ENCODE measurements around the gene ANKS4B. TPM values are rescaled to one million over a fixed set of nuclear protein-coding genes. Genes with fewer than 3 reads are reported as not detected.

ANKS4B gene
- total RNA-seq, 1 experiment from 2014 or later: 0.07 TPM

- TF ChIP-seq CTCF (IDR thresholded peaks at IDR 0.05) (no peak), ZBTB43 (CRISPR knock-in tag; IDR thresholded peaks at IDR 0.05) (no peak), AR (CRISPR knock-in tag; IDR thresholded peaks at IDR 0.05) (no peak), ETV6 (CRISPR knock-in tag; IDR thresholded peaks at IDR 0.05) (peak; percentile 52; the same call in 1 of the 2 replicates), ZNF281 (CRISPR knock-in tag; IDR thresholded peaks at IDR 0.05) (no peak), ATF6 (CRISPR knock-in tag; IDR thresholded peaks at IDR 0.05) (no peak), IRF2 (CRISPR knock-in tag; IDR thresholded peaks at IDR 0.05; ENCODE audit: borderline replicate concordance, low read depth) (no peak), GRHL2 (CRISPR knock-in tag; IDR thresholded peaks at IDR 0.05; ENCODE audit: insufficient replicate concordance, severe bottlenecking) (no peak), ZMAT4 (CRISPR knock-in tag; IDR thresholded peaks at IDR 0.05) (no peak), RORB (CRISPR knock-in tag; IDR thresholded peaks at IDR 0.05) (no peak), CDX4 (CRISPR knock-in tag; IDR thresholded peaks at IDR 0.05; ENCODE audit: borderline replicate concordance) (no peak), E2F5 (CRISPR knock-in tag; IDR thresholded peaks at IDR 0.05) (no peak), PRRX2 (CRISPR knock-in tag; IDR thresholded peaks at IDR 0.05) (no peak), CREB1 (CRISPR knock-in tag; IDR thresholded peaks at IDR 0.05) (no peak), TEAD1 (CRISPR knock-in tag; IDR thresholded peaks at IDR 0.05) (0 out of 2 replicates have a peak, but pooled peaks have one; percentile 31), ZNF512 (CRISPR knock-in tag; IDR thresholded peaks at IDR 0.05; ENCODE audit: borderline replicate concordance) (peak; percentile 28; the same call in 1 of the 2 replicates), ZBTB21 (CRISPR knock-in tag; IDR thresholded peaks at IDR 0.05; ENCODE audit: borderline replicate concordance) (no peak), PREB (CRISPR knock-in tag; IDR thresholded peaks at IDR 0.05; ENCODE audit: borderline replicate concordance) (no peak), TEAD4 (CRISPR knock-in tag; IDR thresholded peaks at IDR 0.05) (no peak), MYBL2 (CRISPR knock-in tag; IDR thresholded peaks at IDR 0.05) (0 out of 2 replicates have a peak, but pooled peaks have one; percentile 34)
These were observed 50.2 kb downstream of the ANKS4B start (continued) for GRCh38 chr16:21283521-21284289.

Measured in WTC11 (cell line).